GM18499 (cell line): ENCODE results near the gene BLNK.
"Not testable (repeated sequence)": the region's sequence is repeated elsewhere in the genome, so short reads cannot be mapped to it uniquely, and the experiment has no call there.

ENCODE experiments used
- ATAC-seq: cut with Tn5 transposase; IDR thresholded peaks from one replicate; pipeline ENCODE4 v1.9.1; 2021; ENCODE audit warnings: moderate number of reproducible peaks; ENCODE audit not compliant: insufficient read depth, unreplicated experiment

Gene BLNK

GRCh38 chr10:96230527-96230926 lies 40.8 kb downstream of the BLNK start:
- ATAC-seq, result no peak

GRCh38 chr10:96229568-96230030 lies 41.8 kb downstream of the BLNK start:
- no peak for ATAC-seq

GRCh38 chr10:96228408-96228994 lies 42.9 kb downstream of the BLNK start:
- ATAC-seq, result no peak

- no peak for ATAC-seq
Measured at GRCh38 chr10:96227206-96227605, 44.2 kb downstream of the BLNK start.

DNA sequence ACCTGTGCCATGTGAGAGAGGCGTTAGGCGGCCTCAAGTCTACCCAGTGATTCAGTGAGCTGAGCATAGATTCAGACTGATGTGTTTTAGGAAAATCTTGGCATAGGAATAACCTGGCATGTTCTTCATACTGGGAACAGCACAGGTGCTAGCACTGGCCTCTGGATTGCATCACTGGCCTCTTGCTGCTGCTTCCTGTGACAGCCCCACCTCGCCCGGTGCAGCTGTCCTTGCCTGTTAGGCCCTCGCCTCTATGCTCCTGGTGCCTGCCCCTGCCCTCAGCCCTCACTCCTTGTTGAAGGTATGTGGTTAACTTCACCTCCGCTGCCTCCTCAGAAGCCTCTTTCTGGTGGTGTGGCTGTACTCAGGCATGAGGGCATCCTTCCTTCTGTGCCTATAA lies 46.2 kb downstream of the BLNK start:
- ATAC-seq, result no peak

- ATAC-seq, result no peak
Measured at GRCh38 chr10:96222908-96223307, 48.5 kb downstream of the BLNK start.

GRCh38 chr10:96222441-96222840 lies 48.9 kb downstream of the BLNK start:
- no peak for ATAC-seq

- no peak for ATAC-seq
Measured at GRCh38 chr10:96218826-96219225, 52.5 kb downstream of the BLNK start.

DNA sequence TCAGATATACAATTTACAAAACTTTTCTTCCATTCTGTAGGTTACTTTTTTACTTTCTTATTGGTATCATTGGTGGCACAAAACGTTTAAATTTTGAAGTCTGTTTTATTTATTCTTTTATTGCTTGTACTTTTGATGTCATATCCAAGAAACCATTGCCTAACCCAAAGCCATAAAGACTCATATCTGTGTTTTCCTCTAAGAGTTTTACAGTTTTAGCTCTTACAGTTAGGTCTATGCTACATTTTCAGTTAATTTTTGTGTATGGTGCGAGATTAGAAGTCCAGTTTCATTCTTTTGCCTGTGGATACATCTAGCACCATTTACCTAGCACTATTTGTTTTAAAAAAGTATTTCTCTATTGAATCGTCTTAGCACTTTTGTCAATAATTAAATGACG lies 53.7 kb downstream of the BLNK start:
- ATAC-seq, result no peak

DNA sequence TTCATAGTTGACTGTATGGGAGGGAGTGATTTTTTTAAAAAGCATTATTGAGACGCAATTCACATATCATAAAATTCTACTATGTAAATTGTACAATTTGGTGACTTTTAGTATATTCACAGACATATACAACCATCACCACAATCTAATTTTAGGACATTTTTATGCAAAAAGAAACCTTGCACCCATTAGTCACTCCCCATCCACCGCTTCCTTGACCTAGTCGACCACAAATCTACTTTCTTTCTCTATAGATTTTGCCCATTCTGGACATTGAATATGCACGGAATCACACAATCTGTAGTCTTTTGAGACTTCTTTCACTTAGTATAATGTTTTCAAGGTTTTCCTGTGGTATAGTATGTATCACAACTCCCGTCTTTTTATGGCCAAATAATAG lies 54.6 kb downstream of the BLNK start:
- ATAC-seq, result no peak

DNA sequence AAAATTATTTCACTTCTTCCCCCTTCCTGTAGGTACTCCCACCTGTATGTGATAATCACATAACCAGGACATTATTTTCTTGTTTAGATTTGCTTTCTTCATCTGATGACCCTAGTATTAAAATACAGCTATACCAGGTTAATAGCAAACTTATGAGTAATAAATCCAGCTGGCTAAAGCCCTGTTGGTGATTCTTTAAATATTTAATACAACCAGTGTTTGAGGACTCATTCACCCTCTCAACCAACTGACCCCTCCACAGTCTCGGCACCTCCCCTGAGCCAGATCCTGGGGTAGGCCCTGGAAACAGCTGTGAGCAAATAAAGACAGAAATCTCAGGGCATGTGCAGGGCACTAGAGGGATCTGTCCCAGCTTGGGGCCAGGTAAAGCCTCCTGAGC lies 58.5 kb downstream of the BLNK start:
- no peak for ATAC-seq

GRCh38 chr10:96211764-96212163 lies 59.6 kb downstream of the BLNK start:
- ATAC-seq, result no peak

- ATAC-seq, result no peak
Measured at GRCh38 chr10:96208946-96209345, 62.4 kb downstream of the BLNK start.

DNA sequence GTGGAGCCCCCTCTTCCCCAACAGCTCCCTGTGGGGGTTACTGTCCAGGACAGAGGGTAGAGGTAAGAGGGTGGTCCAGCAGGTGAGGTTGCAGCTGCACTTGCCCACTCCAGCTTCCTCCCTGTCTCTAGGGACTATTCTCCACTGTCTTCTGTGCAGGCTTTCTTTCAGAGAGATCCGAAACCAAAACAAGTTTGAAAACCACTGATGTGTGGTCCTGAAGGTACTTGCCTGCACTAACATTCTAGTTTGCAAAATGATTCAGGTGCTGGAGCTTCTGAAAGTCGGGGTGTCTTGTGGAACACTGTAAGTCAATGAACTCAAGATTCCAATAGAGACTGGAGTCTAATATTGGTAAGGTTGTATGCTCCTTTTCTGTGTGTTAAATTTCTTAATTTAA lies 63.1 kb downstream of the BLNK start:
- peak; percentile 58 for ATAC-seq

- ATAC-seq, result no peak
Measured at GRCh38 chr10:96205580-96205979, 65.8 kb downstream of the BLNK start.

- no peak for ATAC-seq
Measured at GRCh38 chr10:96201525-96201924, 69.8 kb downstream of the BLNK start.

DNA sequence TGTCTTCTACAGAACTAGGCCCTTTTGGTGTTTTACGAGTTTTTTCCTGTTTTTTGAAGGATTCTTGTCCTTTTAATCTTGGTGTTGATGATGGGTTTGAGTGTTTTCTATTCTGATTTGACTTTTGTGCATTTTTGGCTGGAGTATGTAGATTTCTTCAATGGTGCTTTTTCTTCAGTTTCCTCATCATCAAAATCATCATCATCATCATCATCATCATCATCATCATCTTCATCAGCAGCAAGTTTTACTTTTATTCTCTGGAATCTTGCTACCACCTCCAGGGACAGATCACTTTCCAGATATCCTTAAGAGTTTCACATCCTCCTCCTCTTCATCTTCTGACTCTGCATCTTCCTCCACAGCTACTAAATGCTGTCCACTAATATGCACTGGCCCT lies 81.9 kb downstream of the BLNK start:
- ATAC-seq, result not testable (repeated sequence)

- no peak for ATAC-seq
Measured at GRCh38 chr10:96188916-96189315, 82.5 kb downstream of the BLNK start.

- ATAC-seq, result no peak
Measured at GRCh38 chr10:96188421-96188820, 82.9 kb downstream of the BLNK start.

- no peak for ATAC-seq
Measured at GRCh38 chr10:96176985-96177384, 94.4 kb downstream of the BLNK start.

DNA sequence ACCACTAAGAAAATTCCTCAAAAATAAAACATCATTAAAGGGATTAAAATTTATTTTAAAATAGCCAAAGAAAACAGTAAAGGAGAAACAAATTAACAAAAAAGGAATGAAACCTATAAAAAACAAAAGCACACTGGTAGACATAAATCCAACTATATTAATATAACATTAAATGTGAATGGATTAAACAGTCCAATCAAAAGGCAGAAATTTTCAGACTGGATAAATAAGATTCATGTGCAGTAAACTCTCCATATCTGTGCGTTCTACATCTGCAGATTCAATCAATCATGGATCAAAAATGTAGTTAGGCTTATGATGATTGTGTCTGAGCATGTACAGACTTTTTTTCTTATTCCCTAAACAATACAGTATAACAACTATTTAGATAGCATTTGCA lies 98.7 kb downstream of the BLNK start:
- no peak for ATAC-seq

DNA sequence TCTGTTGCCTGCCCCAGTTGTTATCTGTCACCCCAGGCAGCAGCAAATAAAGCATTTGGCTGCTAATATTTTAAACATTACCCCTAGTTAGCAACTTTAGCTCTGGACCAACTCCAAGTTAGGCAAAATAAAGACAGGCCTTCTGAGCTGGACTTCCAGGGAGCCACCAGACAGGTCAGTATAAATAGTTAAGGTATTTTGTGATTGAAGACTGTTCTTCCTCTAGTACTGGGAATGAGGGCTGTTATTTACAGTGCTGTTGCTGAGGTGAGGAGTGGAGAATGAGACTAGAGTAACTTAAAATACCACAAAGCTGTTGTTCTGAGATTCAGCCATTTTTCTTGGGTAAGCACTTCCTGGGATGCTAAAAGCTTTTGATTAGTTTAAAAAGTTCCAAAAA lies 101.1 kb downstream of the BLNK start:
- ATAC-seq, result no peak

DNA sequence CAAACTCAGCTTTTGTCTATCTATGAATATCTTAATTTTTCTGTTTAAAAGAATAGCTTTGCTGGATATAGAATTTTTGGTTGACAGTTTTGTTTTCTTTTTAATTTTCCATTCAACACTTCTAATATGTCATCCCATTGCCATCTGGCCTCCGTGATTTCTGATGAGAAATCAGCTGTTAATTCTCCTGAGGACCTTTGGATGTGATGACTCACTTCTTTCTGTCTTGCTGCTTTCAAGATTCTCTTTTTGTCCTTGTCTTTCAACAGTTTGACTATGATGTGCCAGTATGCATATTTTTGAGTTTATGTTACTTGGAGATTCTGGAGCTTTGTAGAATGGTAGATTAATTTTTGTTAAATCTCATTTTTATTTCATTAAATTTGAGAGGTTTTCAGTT lies 102.8 kb downstream of the BLNK start:
- ATAC-seq, result no peak
